ENCODE results near the gene GCLC. TPM values are rescaled to one million over a fixed set of nuclear protein-coding genes. Genes with fewer than 3 reads are reported as not detected.
A peak's percentile ranks its signal among the peaks of the same experiment; 100 is the strongest.

Gene GCLC
- total RNA-seq, 1 experiment from 2014 or later, result 33.5 TPM

- POLR2A ChIA-PET (ENCODE audit: low non-redundant PET), result no interaction called here
- intact Hi-C loops (cut with micrococcal nuclease; ENCODE audit: unreplicated experiment), result no loop called here
Measured at GRCh38 chr6:53527249-53527765, 17.6 kb downstream of the GCLC start.

GRCh38 chr6:53526000-53526399 lies 18.9 kb downstream of the GCLC start:
- Histone ChIP-seq H3K36me3 (ENCODE audit: insufficient read depth, low read length, poor library complexity, severe bottlenecking) (no peaks in the 10 kb centered on the region), H3K27ac (ENCODE audit: low read depth, low read length, poor library complexity, severe bottlenecking) (no peak overlapping the region), H3K27me3 (replicated peaks; ENCODE audit: insufficient read depth, low read depth, low read length, poor library complexity) (no peaks in the 10 kb centered on the region), H3K4me1 (ENCODE audit: insufficient read depth, low read length, poor library complexity, severe bottlenecking) (peaks cover 5% of the 10 kb centered on the region), H3K9me3 (ENCODE audit: low read depth, low read length, poor library complexity, severe bottlenecking) (no peaks in the 10 kb centered on the region), H3K4me3 (ENCODE audit: low read depth, low read length, poor library complexity, severe bottlenecking) (no peak overlapping the region)
- TF ChIP-seq EZH2 (IDR thresholded peaks at IDR 0.05; ENCODE audit: borderline replicate concordance, low read depth, low read length, poor library complexity, severe bottlenecking), result no peak
- TF ChIP-seq CTCF (conservative IDR thresholded peaks at IDR 0.05; ENCODE audit: low read depth, low read length), result no peak
- intact Hi-C loops (cut with micrococcal nuclease; ENCODE audit: unreplicated experiment), result no loop called here
- ChIA-PET CTCF (interaction anchor here (0.7 kb wide), 1 partner anchor 456 kb away, joined by 4 read pairs; no protein-coding TSS in a partner anchor), POLR2A (ENCODE audit: low non-redundant PET) (interaction anchor here (0.6 kb wide), 1 partner anchor 206 kb away, joined by 4 read pairs; no protein-coding TSS in a partner anchor)
- DNase-seq (ENCODE audit: low spot score), result no peak
- BruUV-seq (replicated peaks), result no TSS peak

More at GRCh38 chr6:53527249-53527765, 17.6 kb downstream of the GCLC start:
- no peak for TF ChIP-seq EZH2 (IDR thresholded peaks at IDR 0.05; ENCODE audit: borderline replicate concordance, low read depth, low read length, poor library complexity, severe bottlenecking)
- no peak overlapping the region for H3K27ac ChIP-seq (ENCODE audit: low read depth, low read length, poor library complexity, severe bottlenecking)
- BruUV-seq (replicated peaks), result no TSS peak
- H3K9me3 ChIP-seq (ENCODE audit: low read depth, low read length, poor library complexity, severe bottlenecking), result no peaks in the 10 kb centered on the region
- CTCF ChIA-PET, result no interaction called here
- H3K27me3 ChIP-seq (replicated peaks; ENCODE audit: insufficient read depth, low read depth, low read length, poor library complexity), result no peaks in the 10 kb centered on the region
- no peaks in the 10 kb centered on the region for H3K36me3 ChIP-seq (ENCODE audit: insufficient read depth, low read length, poor library complexity, severe bottlenecking)
- DNase-seq (ENCODE audit: low spot score), result no peak
- no peak overlapping the region for H3K4me3 ChIP-seq (ENCODE audit: low read depth, low read length, poor library complexity, severe bottlenecking)
- H3K4me1 ChIP-seq (ENCODE audit: insufficient read depth, low read length, poor library complexity, severe bottlenecking), result peaks cover 5% of the 10 kb centered on the region

GRCh38 chr6:53524455-53524815 lies 20.5 kb downstream of the GCLC start:
- intact Hi-C loops (cut with micrococcal nuclease; ENCODE audit: unreplicated experiment), result no loop called here
- ChIA-PET POLR2A (ENCODE audit: low non-redundant PET) (no interaction called here), CTCF (no interaction called here)
- no peaks in the 10 kb centered on the region for H3K36me3 ChIP-seq (ENCODE audit: insufficient read depth, low read length, poor library complexity, severe bottlenecking)
- peak; percentile 18 for DNase-seq (ENCODE audit: low spot score)
- no peaks in the 10 kb centered on the region for H3K9me3 ChIP-seq (ENCODE audit: low read depth, low read length, poor library complexity, severe bottlenecking)
- H3K27ac ChIP-seq (ENCODE audit: low read depth, low read length, poor library complexity, severe bottlenecking), result no peak overlapping the region
- no peak overlapping the region for H3K4me3 ChIP-seq (ENCODE audit: low read depth, low read length, poor library complexity, severe bottlenecking)
- H3K27me3 ChIP-seq (replicated peaks; ENCODE audit: insufficient read depth, low read depth, low read length, poor library complexity), result no peaks in the 10 kb centered on the region
- no peaks in the 10 kb centered on the region for H3K4me1 ChIP-seq (ENCODE audit: insufficient read depth, low read length, poor library complexity, severe bottlenecking)
- no peak for TF ChIP-seq CTCF (conservative IDR thresholded peaks at IDR 0.05; ENCODE audit: low read depth, low read length)
- TF ChIP-seq EZH2 (IDR thresholded peaks at IDR 0.05; ENCODE audit: borderline replicate concordance, low read depth, low read length, poor library complexity, severe bottlenecking), result no peak
- BruUV-seq (replicated peaks), result no TSS peak

Measured in A673 (cell line).